ENCODE results near the gene CCL17.

The CCL17 gene

DNA sequence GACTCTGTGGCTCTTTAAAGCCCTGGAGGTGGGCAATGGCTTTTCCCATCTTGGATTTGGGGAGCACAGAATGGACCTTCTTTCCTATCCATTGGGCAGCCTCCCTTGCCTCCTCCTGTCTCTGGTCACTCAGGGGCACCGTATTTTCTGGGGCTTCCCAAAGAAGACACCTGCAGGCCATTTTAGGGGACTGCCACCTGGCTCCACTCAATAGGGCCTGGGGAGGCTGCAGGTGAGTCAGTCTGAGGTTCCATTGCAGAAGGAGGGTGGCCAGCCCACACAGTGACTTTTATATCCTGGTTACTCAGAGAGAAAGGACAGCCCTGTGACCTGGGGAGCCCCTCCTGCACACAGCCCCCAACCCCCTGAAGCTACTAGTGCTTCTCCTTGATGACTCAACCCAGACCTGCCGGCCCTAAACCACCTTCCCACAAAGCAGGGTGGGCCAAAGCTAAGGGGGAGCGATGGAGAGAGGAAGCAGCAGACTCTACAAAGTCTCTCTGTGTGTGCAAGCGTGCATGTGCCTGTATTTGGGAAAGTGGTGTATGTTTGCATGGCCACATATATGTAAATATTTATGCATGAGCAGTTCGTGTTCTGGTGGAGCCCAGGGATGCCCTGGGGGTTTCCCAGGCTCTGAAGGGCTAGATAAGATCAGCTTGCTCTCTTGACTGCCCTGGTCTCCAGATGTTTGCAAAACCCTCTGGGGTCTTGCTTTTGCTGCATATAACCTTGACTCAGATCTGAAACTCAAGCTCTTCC, 27.3 kb upstream of the CCL17 start:
- peak; percentile 82 for DNase-seq (ENCODE audit: low read depth)

DNA sequence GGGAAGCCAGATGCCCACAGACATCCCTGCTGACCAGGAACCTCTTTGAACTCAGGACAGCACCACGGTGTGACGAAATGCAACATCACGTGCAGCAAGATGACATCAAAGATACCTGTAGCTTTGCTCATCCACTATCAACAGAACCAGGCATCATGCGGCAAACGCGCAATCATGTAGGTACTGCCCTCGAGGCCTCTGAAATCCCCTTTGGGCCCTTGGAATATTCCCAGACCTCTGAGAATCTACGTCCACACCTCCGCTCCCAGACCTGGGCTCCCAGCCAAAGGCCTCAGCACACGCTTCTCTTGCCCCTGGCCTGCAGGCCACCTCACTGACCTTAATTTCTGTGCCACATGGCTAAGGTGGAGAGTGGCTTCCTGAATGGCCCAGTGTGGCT, 25.0 kb upstream of the CCL17 start:
- no peak for DNase-seq (ENCODE audit: low read depth)

DNA sequence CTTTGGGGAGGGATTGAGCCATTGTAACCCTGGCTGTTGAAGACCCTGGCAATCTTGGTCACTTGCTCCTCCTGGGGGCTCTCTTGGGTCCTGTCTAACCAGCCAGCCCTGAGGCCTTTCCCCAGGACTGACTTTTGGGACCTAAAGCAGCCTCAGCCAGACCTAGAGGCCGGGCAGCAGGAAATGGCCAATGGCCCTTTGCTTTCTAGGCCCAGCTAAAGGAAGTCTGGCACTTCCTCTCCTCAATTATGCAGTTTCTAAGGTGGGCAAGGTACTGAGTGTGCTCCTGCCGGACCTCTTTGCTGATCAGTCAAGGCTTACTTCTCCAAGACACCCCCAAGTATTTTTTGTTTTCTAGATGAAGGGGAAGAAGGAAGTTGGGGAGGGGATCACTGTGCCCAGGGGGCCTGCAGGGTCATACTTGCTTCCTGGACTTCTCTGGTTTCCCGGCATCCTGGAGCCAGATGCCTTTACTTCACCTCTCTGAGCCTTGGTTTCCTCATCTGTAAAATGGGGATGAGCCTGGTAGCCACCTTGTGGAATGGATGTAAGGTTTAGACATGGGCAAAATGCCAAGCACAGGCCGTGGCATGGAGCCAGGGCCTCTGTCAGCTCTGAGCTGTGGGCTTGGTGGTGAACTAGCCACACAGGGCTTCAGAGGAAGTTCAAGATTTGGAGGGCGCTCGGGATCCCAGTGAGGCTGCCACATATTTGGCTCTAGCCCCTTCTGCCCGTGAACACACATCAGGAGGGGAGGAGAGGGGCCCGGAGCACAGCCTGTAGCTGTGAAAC, 23.7 kb upstream of the CCL17 start:
- DNase-seq (ENCODE audit: low read depth), result peak; percentile 32

DNA sequence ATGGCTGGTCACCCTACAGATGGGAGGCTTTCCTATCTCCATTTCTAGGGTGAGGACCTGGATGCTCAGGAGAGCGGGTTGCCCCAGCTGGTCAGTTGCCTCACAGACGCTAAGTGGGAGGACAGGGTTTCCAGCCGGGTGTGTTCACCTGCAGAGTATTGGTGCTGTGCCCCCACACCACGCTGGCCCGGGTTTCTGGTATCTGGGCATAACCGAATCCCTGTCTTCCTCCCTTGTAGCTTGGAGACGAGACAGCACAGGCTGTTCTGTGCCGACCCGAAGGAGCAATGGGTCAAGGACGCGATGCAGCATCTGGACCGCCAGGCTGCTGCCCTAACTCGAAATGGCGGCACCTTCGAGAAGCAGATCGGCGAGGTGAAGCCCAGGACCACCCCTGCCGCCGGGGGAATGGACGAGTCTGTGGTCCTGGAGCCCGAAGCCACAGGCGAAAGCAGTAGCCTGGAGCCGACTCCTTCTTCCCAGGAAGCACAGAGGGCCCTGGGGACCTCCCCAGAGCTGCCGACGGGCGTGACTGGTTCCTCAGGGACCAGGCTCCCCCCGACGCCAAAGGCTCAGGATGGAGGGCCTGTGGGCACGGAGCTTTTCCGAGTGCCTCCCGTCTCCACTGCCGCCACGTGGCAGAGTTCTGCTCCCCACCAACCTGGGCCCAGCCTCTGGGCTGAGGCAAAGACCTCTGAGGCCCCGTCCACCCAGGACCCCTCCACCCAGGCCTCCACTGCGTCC, 22.6 kb upstream of the CCL17 start:
- no peak for DNase-seq (ENCODE audit: low read depth)

DNA sequence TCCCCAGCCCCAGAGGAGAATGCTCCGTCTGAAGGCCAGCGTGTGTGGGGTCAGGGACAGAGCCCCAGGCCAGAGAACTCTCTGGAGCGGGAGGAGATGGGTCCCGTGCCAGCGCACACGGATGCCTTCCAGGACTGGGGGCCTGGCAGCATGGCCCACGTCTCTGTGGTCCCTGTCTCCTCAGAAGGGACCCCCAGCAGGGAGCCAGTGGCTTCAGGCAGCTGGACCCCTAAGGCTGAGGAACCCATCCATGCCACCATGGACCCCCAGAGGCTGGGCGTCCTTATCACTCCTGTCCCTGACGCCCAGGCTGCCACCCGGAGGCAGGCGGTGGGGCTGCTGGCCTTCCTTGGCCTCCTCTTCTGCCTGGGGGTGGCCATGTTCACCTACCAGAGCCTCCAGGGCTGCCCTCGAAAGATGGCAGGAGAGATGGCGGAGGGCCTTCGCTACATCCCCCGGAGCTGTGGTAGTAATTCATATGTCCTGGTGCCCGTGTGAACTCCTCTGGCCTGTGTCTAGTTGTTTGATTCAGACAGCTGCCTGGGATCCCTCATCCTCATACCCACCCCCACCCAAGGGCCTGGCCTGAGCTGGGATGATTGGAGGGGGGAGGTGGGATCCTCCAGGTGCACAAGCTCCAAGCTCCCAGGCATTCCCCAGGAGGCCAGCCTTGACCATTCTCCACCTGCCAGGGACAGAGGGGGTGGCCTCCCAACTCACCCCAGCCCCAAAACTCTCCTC, 21.9 kb upstream of the CCL17 start:
- no peak for DNase-seq (ENCODE audit: low read depth)

DNA sequence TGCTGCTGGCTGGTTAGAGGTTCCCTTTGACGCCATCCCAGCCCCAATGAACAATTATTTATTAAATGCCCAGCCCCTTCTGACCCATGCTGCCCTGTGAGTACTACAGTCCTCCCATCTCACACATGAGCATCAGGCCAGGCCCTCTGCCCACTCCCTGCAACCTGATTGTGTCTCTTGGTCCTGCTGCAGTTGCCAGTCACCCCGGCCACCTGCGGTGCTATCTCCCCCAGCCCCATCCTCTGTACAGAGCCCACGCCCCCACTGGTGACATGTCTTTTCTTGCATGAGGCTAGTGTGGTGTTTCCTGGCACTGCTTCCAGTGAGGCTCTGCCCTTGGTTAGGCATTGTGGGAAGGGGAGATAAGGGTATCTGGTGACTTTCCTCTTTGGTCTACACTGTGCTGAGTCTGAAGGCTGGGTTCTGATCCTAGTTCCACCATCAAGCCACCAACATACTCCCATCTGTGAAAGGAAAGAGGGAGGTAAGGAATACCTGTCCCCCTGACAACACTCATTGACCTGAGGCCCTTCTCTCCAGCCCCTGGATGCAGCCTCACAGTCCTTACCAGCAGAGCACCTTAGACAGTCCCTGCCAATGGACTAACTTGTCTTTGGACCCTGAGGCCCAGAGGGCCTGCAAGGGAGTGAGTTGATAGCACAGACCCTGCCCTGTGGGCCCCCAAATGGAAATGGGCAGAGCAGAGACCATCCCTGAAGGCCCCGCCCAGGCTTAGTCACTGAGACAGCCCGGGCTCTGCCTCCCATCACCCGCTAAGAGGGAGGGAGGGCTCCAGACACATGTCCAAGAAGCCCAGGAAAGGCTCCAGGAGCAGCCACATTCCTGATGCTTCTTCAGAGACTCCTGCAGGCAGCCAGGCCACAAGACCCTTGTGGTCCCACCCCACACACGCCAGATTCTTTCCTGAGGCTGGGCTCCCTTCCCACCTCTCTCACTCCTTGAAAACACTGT, 21.0 kb upstream of the CCL17 start:
- DNase-seq (ENCODE audit: low read depth), result peak; percentile 51

DNA sequence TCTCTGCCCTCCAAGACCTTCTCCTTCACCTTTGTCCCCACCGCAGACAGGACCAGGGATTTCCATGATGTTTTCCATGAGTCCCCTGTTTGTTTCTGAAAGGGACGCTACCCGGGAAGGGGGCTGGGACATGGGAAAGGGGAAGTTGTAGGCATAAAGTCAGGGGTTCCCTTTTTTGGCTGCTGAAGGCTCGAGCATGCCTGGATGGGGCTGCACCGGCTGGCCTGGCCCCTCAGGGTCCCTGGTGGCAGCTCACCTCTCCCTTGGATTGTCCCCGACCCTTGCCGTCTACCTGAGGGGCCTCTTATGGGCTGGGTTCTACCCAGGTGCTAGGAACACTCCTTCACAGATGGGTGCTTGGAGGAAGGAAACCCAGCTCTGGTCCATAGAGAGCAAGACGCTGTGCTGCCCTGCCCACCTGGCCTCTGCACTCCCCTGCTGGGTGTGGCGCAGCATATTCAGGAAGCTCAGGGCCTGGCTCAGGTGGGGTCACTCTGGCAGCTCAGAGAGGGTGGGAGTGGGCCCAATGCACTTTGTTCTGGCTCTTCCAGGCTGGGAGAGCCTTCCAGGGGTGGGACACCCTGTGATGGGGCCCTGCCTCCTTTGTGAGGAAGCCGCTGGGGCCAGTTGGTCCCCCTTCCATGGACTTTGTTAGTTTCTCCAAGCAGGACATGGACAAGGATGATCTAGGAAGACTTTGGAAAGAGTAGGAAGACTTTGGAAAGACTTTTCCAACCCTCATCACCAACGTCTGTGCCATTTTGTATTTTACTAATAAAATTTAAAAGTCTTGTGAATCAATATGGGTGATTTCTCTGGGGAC, 20.1 kb upstream of the CCL17 start:
- no peak for DNase-seq (ENCODE audit: low read depth)

DNA sequence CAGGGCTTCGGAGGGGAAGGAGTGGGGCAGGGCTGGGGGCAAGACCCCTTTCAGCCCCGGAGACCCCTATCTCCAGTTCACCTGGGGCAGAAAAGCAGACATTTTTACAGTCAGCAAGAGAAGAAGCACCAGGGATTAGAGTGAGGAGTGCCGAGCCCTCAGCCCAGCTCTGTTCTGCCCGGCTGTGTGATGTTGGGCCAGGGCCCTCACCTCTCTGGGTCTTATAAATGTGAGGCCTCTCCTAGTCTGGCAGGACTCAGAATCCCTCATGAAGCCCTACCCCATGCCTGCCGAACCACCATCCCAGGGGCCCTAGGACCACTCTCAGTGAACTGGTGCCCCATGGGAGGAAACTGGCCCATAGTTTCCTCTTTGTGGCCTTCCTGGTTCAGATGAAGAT, 19.5 kb upstream of the CCL17 start:
- DNase-seq (ENCODE audit: low read depth), result no peak

DNA sequence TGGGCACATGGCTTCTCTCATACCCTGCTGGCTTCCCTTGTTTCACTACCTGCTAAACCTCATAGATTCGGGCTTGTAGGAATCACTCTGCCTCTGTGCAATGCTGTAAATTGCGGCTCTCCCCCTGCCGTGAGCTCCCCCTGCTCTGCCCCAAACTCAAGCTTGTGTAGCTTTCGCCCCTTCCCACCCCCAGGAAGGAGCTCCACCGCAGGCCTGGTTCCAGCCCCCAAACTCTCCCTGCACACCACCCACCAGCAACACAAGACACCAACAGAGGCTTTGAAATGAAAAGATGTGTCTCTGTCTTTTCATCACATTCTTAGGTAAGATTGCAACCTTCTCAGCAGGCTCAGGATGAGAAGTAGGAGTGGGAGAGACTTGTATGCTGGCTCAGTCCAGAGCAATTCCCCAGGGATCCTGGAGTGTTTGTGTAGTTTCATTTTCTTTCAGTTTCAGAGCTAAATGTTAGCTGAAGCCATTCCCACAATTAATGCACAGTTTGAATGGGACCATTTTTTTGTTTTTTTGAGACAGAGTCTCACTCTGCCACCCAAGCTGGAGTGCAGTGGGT, 18.1 kb upstream of the CCL17 start:
- no peak for DNase-seq (ENCODE audit: low read depth)

DNA sequence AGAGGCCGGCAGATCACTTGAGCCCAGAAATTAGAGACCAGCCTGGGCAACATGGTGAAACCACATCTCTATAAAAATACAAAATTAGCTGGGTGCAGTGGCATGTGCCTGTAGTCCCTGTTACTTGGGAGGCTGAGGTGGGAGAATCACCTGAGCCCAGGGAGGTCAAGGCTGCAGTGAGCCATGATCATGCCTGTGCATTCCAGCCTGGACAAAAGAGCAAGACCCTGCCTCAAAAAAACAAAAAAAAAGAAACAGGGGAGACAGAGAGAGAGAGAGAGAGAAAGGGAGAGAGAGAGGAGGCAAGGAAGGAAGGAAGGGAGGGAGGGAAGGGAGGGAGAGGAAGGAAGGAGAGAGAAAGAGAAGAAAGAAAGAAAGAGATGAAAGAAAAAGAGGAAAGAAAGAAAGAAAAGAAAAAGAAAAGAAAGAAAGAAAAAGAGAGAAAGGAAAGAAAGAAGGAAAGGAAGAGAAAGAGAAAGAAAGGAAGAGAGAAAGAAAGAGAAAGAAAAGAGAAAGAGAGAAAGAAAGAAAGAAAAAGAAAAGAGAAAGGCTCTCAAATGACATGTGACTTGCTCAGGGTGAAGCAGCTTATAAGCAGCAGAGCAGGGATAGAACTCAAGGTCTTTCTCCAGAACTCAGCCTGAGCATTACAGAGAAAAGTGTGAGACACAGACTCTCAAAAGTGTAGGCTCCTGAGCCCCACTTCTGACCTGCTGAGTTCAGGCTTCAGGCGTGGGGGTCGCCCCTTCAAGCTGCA, 16.8 kb upstream of the CCL17 start:
- DNase-seq (ENCODE audit: low read depth), result no peak

DNA sequence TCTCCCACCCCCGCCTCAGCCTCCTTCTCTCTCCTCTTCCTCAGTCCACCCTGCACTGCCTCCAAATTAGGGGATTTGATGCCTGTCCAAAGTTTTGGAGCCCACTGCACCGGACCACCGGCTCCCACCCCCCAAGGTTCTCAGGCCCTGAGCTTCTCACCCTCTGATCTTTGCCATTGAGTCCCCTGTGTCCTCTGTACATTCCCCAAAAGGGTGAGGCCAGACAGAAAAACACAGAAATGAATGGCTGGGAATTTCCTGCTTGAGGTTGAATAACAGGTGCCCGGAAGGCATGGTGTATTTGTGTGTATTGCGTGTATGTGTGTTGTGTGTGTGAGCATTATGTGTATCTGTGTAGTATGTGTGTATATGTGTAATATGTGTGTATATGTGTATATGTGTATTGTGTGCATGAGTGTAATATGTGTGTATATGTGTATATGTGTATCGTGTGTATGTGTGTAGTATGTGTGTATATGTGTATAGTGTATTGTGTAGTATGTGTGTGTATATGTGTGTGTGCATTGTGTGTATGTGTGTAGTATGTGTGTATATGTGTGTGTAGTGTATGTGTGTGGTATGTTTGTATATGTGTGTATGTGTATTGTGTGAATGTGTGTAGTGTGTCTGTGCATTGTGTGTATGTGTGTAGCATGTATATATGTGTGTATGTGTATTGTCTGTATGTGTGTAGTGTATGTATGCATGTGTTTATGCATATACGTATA, 16.0 kb upstream of the CCL17 start:
- no peak for DNase-seq (ENCODE audit: low read depth)

DNA sequence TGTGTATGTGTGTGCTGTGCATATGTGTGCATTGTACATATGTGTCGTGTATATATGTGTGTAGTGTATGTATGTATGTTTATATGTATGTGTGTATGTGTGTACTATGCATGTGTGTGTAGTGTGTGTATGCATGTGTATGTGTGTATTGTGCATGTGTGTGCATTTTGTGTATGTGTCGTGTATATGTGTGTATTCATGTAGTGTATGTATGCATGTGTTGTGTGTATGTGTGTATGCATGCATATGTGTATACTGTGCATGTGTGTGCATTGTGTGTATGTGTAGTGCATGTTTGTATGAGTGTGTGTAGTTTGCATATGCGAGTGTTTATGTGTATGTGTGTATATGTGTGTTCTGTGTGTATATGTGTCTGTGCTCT, 15.5 kb upstream of the CCL17 start:
- no peak for DNase-seq (ENCODE audit: low read depth)

DNA sequence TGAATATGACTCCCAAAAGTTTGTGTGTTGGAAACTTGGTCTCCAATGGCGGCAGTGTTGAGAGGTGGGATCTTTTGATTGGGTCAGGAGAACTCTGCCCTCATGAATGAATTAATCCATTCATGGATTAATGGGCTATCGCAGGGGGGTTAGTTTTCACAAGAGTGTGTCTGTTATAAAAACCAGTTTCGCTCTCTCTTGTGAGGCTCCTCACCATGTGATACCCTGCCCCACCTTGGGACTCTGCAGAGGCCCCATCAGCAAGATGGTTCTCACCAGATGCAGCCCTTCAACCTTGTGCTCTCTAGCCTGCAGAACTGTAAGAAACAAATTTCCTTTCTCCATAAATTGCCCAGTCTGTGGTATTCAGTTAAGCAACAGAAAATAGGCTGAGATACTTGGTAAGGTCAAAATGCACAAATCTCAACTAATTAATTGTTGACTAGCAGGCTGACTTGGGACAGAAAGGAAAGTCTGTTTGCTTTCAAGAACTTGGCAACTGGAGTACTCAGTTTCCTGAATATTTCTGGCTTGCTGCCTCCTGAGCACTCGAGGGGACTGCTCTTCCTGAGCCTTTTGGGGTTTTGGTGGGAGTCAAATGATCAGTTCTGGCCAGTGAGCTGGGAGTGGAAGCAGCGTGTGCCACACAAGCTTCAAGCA, 13.8 kb upstream of the CCL17 start:
- DNase-seq (ENCODE audit: low read depth), result no peak

DNA sequence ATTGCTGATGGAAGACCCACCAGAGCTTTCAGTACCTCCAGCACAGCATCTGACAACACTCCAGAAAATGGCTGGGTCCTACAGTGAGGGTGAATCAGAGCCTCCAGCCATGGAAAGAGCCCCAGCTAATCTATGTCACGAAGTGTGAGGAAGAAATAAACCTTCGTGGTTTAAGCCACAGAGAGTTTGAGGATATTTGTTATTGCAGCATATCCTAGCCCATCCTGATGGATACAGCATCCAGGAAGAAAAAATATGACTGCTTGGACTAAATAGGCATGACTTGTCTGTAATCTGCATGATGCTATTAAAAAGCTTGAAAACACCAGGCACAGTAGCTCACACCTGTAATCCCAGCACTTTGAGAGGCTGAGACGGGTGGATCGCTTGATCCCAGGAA, 13.3 kb upstream of the CCL17 start:
- DNase-seq (ENCODE audit: low read depth), result no peak

DNA sequence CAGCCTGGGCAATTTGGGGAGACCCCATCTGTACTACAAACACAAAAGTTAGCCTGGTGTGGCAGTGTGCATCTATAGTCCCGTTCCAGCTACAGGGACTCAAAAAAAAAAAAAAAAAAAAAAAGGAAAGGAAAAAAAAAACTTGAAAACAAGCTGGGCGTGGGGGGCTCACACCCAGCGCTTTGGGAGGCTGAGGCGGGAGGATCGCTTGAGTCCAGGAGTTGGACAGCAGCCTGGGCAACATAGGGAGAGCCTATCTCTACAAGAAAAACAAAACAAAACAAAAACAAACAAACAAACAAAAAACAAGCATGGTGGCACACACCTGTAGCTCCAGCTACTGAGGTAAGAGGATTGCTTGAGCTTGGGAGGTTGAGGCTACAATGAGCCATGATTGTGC, 12.9 kb upstream of the CCL17 start:
- DNase-seq (ENCODE audit: low read depth), result no peak

DNA sequence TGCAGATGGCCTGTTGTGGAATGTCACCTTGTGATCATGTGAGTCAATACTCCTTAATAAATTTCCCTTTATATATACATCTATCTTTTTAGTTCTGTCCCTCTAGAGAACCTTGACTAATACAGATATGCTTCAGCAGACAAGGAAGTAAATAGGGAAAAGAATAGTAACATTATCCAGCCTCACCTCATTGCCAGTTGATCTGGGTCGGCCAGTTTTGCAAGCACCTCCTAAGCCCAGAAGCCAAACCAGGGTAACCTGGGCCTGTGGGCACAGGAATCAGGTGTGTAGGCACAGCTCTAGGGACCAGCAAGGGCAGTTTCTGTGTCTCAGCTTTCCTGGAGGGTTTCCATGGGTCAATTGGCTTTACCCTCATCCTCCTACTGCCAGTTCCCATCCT, 11.9 kb upstream of the CCL17 start:
- DNase-seq (ENCODE audit: low read depth), result no peak

DNA sequence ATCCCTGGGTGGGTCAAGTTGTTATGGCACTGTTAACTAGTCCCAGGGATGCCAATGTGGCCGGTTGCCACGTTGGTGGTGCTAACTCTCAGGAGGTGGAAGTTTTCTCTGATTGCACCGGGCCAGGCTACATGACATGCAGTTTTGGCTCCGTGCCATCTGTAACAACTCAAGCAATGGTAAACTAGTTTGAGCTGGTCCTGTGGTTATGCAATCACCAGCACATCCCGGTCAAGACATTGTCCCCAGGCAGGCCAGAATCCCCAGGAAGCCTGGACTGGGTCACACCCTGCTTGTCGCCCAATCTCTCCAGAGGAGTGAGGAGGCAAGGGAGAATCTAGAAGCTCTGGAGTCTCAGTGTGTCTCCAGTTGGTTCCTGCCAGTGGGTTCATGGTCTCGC, 10.1 kb upstream of the CCL17 start:
- DNase-seq (ENCODE audit: low read depth), result no peak

DNA sequence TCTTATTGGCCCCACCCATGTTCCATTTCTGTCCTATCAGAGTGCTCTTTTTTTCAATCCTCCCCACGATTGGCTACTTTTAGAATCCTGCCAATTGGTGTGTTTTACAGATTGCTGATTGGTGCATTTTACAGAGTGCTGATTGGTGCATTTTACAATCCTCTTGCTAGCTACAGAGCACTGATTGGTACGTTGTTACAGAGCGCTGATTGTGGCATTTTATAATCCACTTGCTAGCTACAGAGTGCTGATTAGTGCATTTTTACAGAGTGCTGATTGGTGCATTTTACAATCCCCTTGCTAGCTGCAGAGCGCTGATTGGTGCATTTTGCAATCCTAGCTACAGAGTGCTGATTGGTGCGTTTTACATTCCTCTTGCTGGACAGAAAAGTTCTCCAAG, 9.5 kb upstream of the CCL17 start:
- no peak for DNase-seq (ENCODE audit: low read depth)

Data from ELR (cell line).